ENCODE measurements around the gene ZBTB9.

ZBTB9 gene

GRCh38 chr6:33433544-33434191 is 20.7 kb upstream of the ZBTB9 start:
- H3K4me3 ChIP-seq (ENCODE audit: low read depth, low read length): no peak overlapping the region
- TF ChIP-seq CTCF (IDR thresholded peaks at IDR 0.05; ENCODE audit: insufficient read depth, low read depth, low read length, missing control alignments): no peak
- DNase-seq (ENCODE audit: low read depth): no peak

GRCh38 chr6:33434961-33435360 is 19.4 kb upstream of the ZBTB9 start:
- DNase-seq (ENCODE audit: low read depth): no peak
- no peak for TF ChIP-seq CTCF (IDR thresholded peaks at IDR 0.05; ENCODE audit: insufficient read depth, low read depth, low read length, missing control alignments)

GRCh38 chr6:33437666-33438065 is 16.7 kb upstream of the ZBTB9 start:
- no peak for DNase-seq (ENCODE audit: low read depth)
- TF ChIP-seq CTCF (IDR thresholded peaks at IDR 0.05; ENCODE audit: insufficient read depth, low read depth, low read length, missing control alignments): no peak
- H3K4me3 ChIP-seq (ENCODE audit: low read depth, low read length): no peak overlapping the region

More at GRCh38 chr6:33434961-33435360, 19.4 kb upstream of the ZBTB9 start:
- H3K4me3 ChIP-seq (ENCODE audit: low read depth, low read length): no peak overlapping the region

GRCh38 chr6:33438978-33439594 is 15.3 kb upstream of the ZBTB9 start:
- H3K4me3 ChIP-seq (ENCODE audit: low read depth, low read length): no peak overlapping the region
- no peak for TF ChIP-seq CTCF (IDR thresholded peaks at IDR 0.05; ENCODE audit: insufficient read depth, low read depth, low read length, missing control alignments)
- DNase-seq (ENCODE audit: low read depth): no peak

- TF ChIP-seq CTCF (IDR thresholded peaks at IDR 0.05; ENCODE audit: insufficient read depth, low read depth, low read length, missing control alignments): no peak
- no peak overlapping the region for H3K4me3 ChIP-seq (ENCODE audit: low read depth, low read length)
Observed at GRCh38 chr6:33439956-33440648, 14.3 kb upstream of the ZBTB9 start.

GRCh38 chr6:33440649-33441309 is 13.6 kb upstream of the ZBTB9 start:
- H3K4me3 ChIP-seq (ENCODE audit: low read depth, low read length): no peak overlapping the region
- TF ChIP-seq CTCF (IDR thresholded peaks at IDR 0.05; ENCODE audit: insufficient read depth, low read depth, low read length, missing control alignments): no peak
- DNase-seq (ENCODE audit: low read depth): no peak

More at GRCh38 chr6:33439956-33440648, 14.3 kb upstream of the ZBTB9 start:
- DNase-seq (ENCODE audit: low read depth): no peak

All from GM12865 (cell line).